CD4-positive, alpha-beta T cell (primary cell): ENCODE measurements around the gene SHMT2. TPM values are rescaled to one million over a fixed set of nuclear protein-coding genes. Genes with fewer than 3 reads are reported as not detected.

Source experiments
- ATAC-seq: fragments of 200-7000 bp; cut with Tn5 transposase; one replicate; pipeline ENCODE4 v1.10.0; 2022; ENCODE audit warnings: mild to moderate bottlenecking; ENCODE audit not compliant: poor library complexity
- CTCF ChIA-PET: fragments of 350-600 bp; sonication (Branson Sonifier 250); formaldehyde crosslinking; loops from one replicate; lab custom pipeline; 2021; ENCODE audit warnings: antibody characterized with exemption, inconsistent platforms; lab: Charles Lee
- POLR2A ChIA-PET: fragments of 350-600 bp; sonication (Branson Sonifier 250); formaldehyde crosslinking; loops from one replicate; lab custom pipeline; 2021; ENCODE audit warnings: antibody characterized with exemption, inconsistent platforms; lab: Charles Lee
- DNase-seq, 14 experiments: peaks; one replicate each; pipeline ENCODE4 v3.0.0-alpha.2; 2013 to 2020; ENCODE audit warnings: mixed read lengths in 2 of 14
- H3K27ac ChIP-seq, 2 donors: one replicate each; pipeline versions ENCODE4 v1.5.1 to v1.7.0; 2013; ENCODE audit warnings: low read length in 2 of 2, low read depth in 1 of 2, mild to moderate bottlenecking in 1 of 2
- H3K27me3 ChIP-seq, 2 experiments: 1 replicate in 1 of 2; 2 replicates in 1 of 2; pipeline versions ENCODE4 v1.6.1 to v1.7.0; 2013; ENCODE audit warnings: low read length in 2 of 2, control low read depth in 1 of 2, mild to moderate bottlenecking in 1 of 2, moderate library complexity in 1 of 2; ENCODE audit not compliant: insufficient read depth in 2 of 2, control insufficient read depth in 1 of 2
- H3K36me3 ChIP-seq: one replicate; pipeline ENCODE4 v1.6.1; 2013; ENCODE audit warnings: low read length, control low read depth; ENCODE audit not compliant: insufficient read depth
- H3K4me1 ChIP-seq: one replicate; pipeline ENCODE4 v1.6.1; 2013; ENCODE audit warnings: low read length, control low read depth; ENCODE audit not compliant: insufficient read depth
- H3K4me3 ChIP-seq: one replicate; pipeline ENCODE4 v1.5.1; 2013; ENCODE audit warnings: mild to moderate bottlenecking, low read length, moderate library complexity
- H3K9me3 ChIP-seq, 2 experiments: 1 replicate in 1 of 2; 2 replicates in 1 of 2; pipeline versions ENCODE4 v1.6.1 to v1.7.0; 2013; ENCODE audit warnings: low read length in 2 of 2, mild to moderate bottlenecking in 2 of 2, control low read depth in 1 of 2, moderate library complexity in 1 of 2; ENCODE audit not compliant: control insufficient read depth in 1 of 2, insufficient read depth in 1 of 2
- H3K27ac Mint-ChIP-seq: one replicate; pipeline ENCODE4 v1.8.0; 2020; ENCODE audit warnings: mixed read lengths
- H3K27me3 Mint-ChIP-seq: one replicate; pipeline ENCODE4 v1.8.0; 2021; ENCODE audit warnings: mixed read lengths
- H3K36me3 Mint-ChIP-seq: one replicate; pipeline ENCODE4 v1.8.0; 2021; ENCODE audit warnings: low read depth, mixed read lengths
- H3K4me1 Mint-ChIP-seq: one replicate; pipeline ENCODE4 v1.8.0; 2021; ENCODE audit warnings: low read depth, mixed read lengths
- H3K4me3 Mint-ChIP-seq: one replicate; pipeline ENCODE4 v1.8.0; 2020; ENCODE audit warnings: mild to moderate bottlenecking, mixed read lengths
- H3K9me3 Mint-ChIP-seq: one replicate; pipeline ENCODE4 v1.8.0; 2020; ENCODE audit warnings: mixed read lengths
- intact Hi-C, 2 experiments: fragments of 100-400 bp; cut with DNase I in 1 of 2; cut with micrococcal nuclease in 1 of 2; formaldehyde crosslinking; loops; one replicate each; pipeline versions ENCODE4 v1.15.1 to v1.9.0; 2023 to 2025; cut with DNase I, micrococcal nuclease
- total RNA-seq, 174 experiments: library from RNA in 2 of 174; stranded (reverse) in 2 of 174; gene quantifications; one replicate each; pipeline ENCODE4 v1.2.3 and lab custom pipeline; 2021 to 2026
- TF ChIP-seq, protein P1 (sequence below): fragments of 200-600 bp; IDR thresholded peaks from one replicate; pipeline ENCODE4 v1.8.0; 2022; ENCODE audit warnings: antibody characterized with exemption, mild to moderate bottlenecking

SHMT2 gene
- total RNA-seq, 2 experiments from 2014 or later: 21.3 to 22.2 TPM

GRCh38 chr12:57241402-57242310, 12.1 kb downstream of the SHMT2 start:
- no peaks in the 10 kb centered on the region for H3K9me3 Mint-ChIP-seq
- TF ChIP-seq, protein P1, sequence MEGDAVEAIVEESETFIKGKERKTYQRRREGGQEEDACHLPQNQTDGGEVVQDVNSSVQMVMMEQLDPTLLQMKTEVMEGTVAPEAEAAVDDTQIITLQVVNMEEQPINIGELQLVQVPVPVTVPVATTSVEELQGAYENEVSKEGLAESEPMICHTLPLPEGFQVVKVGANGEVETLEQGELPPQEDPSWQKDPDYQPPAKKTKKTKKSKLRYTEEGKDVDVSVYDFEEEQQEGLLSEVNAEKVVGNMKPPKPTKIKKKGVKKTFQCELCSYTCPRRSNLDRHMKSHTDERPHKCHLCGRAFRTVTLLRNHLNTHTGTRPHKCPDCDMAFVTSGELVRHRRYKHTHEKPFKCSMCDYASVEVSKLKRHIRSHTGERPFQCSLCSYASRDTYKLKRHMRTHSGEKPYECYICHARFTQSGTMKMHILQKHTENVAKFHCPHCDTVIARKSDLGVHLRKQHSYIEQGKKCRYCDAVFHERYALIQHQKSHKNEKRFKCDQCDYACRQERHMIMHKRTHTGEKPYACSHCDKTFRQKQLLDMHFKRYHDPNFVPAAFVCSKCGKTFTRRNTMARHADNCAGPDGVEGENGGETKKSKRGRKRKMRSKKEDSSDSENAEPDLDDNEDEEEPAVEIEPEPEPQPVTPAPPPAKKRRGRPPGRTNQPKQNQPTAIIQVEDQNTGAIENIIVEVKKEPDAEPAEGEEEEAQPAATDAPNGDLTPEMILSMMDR: no peak
- Histone ChIP-seq H3K4me3 (no peak overlapping the region), H3K4me1 (peaks cover 78% of the 10 kb centered on the region), H3K36me3 (no peaks in the 10 kb centered on the region), H3K27ac (no peak overlapping the region), H3K27me3 (peaks cover 59 to 60% of the 10 kb centered on the region in 2 experiments), H3K9me3 (peaks cover 0 to 19% of the 10 kb centered on the region in 2 experiments)
- peak overlapping the region; percentile 68 for H3K4me3 Mint-ChIP-seq
- DNase-seq: peak in 1 of 14 experiments; percentile 40
- CTCF ChIA-PET: interaction anchor here (0.6 to 10.7 kb wide), 4 partner anchors 25 to 490 kb away, joined by 3 to 225 read pairs (median 7); partner anchors contain the start of genes NXPH4 and STAT6
- no peaks in the 10 kb centered on the region for H3K36me3 Mint-ChIP-seq
- H3K4me1 Mint-ChIP-seq: peaks cover 73% of the 10 kb centered on the region
- no peak overlapping the region for H3K27ac Mint-ChIP-seq
- intact Hi-C loops: loop anchor here in 1 of 2 experiments (5.0 kb wide), 1 partner anchor 114 kb away; the partner anchor contains the start of gene LRP1
- ATAC-seq: no peak
- peaks cover 75% of the 10 kb centered on the region for H3K27me3 Mint-ChIP-seq
- POLR2A ChIA-PET: interaction anchor here (0.6 to 4.3 kb wide), 6 partner anchors 8 to 130 kb away, joined by 3 to 19 read pairs (median 6); partner anchors contain the start of genes SHMT2 and STAT6

DNA sequence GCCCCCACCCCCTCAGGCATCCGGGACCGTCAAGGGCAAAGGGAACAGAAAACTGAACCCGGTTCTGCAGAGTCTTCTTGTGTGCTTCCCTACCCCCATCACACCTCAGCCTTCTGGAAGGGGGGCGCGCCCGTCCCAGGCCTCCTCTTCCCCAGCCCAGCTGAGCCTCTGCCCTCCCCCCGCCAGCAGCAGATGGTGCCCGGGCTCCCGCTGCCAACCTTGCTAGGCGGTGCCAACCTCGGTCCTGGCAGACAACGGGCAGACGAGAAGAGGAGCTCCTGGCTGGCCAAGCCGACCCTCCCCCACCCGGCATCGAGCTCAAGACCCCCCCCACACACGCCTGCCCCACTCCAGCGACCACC, 12.8 kb downstream of the SHMT2 start:
- peak overlapping the region; percentile 46 for H3K4me3 ChIP-seq
- no peak overlapping the region for H3K27ac ChIP-seq
- Mint-ChIP-seq H3K4me1 (peaks cover 66% of the 10 kb centered on the region), H3K36me3 (no peaks in the 10 kb centered on the region), H3K9me3 (no peaks in the 10 kb centered on the region), H3K27ac (no peak overlapping the region), H3K27me3 (peaks cover 68% of the 10 kb centered on the region), H3K4me3 (peak overlapping the region; percentile 68)
- TF ChIP-seq, protein P1: no peak
- intact Hi-C loops: loop anchor here in 1 of 2 experiments (5.0 kb wide), 1 partner anchor 115 kb away; the partner anchor contains the start of gene LRP1
- peaks cover 71% of the 10 kb centered on the region for H3K4me1 ChIP-seq
- H3K9me3 ChIP-seq: peaks cover 0 to 19% of the 10 kb centered on the region in 2 experiments
- ATAC-seq (no peak), DNase-seq (no peak)
- ChIA-PET POLR2A (interaction anchor here (0.6 to 4.3 kb wide), 11 partner anchors 9 to 196 kb away, joined by 3 to 19 read pairs (median 5); partner anchors contain the start of genes NEMP1 and SHMT2), CTCF (interaction anchor here (0.6 to 10.7 kb wide), 8 partner anchors 12 to 491 kb away, joined by 3 to 225 read pairs (median 7); partner anchors contain the start of genes NXPH4, SHMT2 and STAT6)
- no peaks in the 10 kb centered on the region for H3K36me3 ChIP-seq
- peaks cover 52 to 53% of the 10 kb centered on the region in 2 experiments for H3K27me3 ChIP-seq

DNA sequence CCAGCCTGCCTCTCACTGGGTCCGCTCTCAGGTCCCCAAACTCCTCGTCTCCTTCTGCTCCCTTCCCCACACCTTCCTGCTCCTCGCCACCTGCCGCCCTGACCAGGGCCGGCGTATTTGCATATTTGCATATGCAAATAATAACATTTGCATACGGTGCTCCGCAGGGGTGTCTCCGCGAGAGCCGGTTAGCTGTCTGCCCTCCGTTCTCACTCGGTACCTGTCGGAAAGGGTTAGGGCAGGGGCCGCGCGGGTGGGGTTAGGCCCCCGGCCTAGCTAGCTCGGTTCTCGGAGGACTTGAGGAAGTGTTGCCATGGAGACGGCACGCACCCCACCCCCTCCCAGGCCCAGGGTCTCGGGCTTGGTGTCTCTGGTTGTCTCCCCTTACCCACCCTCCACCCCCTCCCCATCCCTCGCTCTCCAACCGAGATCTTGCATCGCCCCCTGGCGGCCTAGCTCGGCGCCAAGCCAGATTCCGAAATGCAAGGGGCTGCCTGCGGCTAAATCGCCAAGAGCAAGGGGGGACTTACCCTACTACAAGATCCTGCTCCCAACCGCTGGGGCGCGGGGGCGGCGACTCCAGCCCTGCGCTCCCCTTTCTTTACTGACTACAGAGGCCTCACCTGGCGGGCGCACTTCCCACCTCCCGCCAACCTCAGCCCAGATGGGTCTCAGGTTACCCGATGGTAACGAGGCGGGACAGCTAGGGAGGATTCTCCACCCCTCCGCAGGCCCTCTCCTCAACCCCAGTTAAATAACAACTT, 13.4 kb downstream of the SHMT2 start:
- H3K9me3 Mint-ChIP-seq: no peaks in the 10 kb centered on the region
- peaks cover 61% of the 10 kb centered on the region for H3K4me1 Mint-ChIP-seq
- ATAC-seq: no peak
- peak overlapping the region; percentile 46 for H3K4me3 ChIP-seq
- H3K27ac Mint-ChIP-seq: no peak overlapping the region
- DNase-seq: peak; percentile 41 to 81 (median 58)
- ChIA-PET POLR2A (interaction anchor here (0.6 to 4.3 kb wide), 12 partner anchors 10 to 517 kb away, joined by 3 to 19 read pairs (median 4); partner anchors contain the start of genes NACA, NEMP1 and SHMT2), CTCF (interaction anchor here (0.6 to 10.7 kb wide), 11 partner anchors 13 to 1174 kb away, joined by 3 to 225 read pairs (median 6); partner anchors contain the start of genes NXPH4, SHMT2 and STAT6)
- H3K4me1 ChIP-seq: peaks cover 66% of the 10 kb centered on the region
- intact Hi-C loops: loop anchor here (1.0 to 5.0 kb wide), 3 partner anchors 29 to 116 kb away; partner anchors contain the start of gene LRP1 (in 1 of the 2)
- H3K36me3 ChIP-seq: no peaks in the 10 kb centered on the region
- no peak overlapping the region for H3K27ac ChIP-seq
- H3K27me3 ChIP-seq: peaks cover 47 to 48% of the 10 kb centered on the region in 2 experiments
- TF ChIP-seq, protein P1: peak; percentile 63
- peaks cover 0 to 18% of the 10 kb centered on the region in 2 experiments for H3K9me3 ChIP-seq
- peak overlapping the region; percentile 82 for H3K4me3 Mint-ChIP-seq
- peaks cover 63% of the 10 kb centered on the region for H3K27me3 Mint-ChIP-seq
- no peaks in the 10 kb centered on the region for H3K36me3 Mint-ChIP-seq
